Ishikawa (cell line): ENCODE data around the gene STON2.

Experiments
- CEBPB ChIP-seq: IDR thresholded peaks from 2 replicates; pipeline ENCODE4 v1.6.1; 2012
- CREB1 ChIP-seq: IDR thresholded peaks from 2 replicates; pipeline ENCODE4 v1.6.1; 2012; ENCODE audit warnings: low read depth
- EP300 ChIP-seq: IDR thresholded peaks from 2 replicates; pipeline ENCODE4 v1.6.1; 2012; ENCODE audit warnings: borderline replicate concordance
- FOXM1 ChIP-seq: IDR thresholded peaks from 2 replicates; pipeline ENCODE4 v1.6.1; 2012; ENCODE audit warnings: low read depth, borderline replicate concordance
- MAX ChIP-seq: IDR thresholded peaks from 2 replicates; pipeline ENCODE4 v1.6.1; 2012
- NFIC ChIP-seq: IDR thresholded peaks from 2 replicates; pipeline ENCODE4 v1.6.1; 2012
- RAD21 ChIP-seq: IDR thresholded peaks from 2 replicates; pipeline ENCODE4 v1.6.1; 2012; ENCODE audit warnings: low read depth
- REST ChIP-seq: IDR thresholded peaks from 2 replicates; pipeline ENCODE4 v1.6.1; 2012; ENCODE audit warnings: low read depth, mild to moderate bottlenecking
- TAF1 ChIP-seq: IDR thresholded peaks from 2 replicates; pipeline ENCODE4 v1.6.1; 2012; ENCODE audit warnings: low read depth, mild to moderate bottlenecking
- TCF12 ChIP-seq: IDR thresholded peaks from 2 replicates; pipeline ENCODE4 v1.6.1; 2012; ENCODE audit warnings: low read depth
- TEAD4 ChIP-seq: IDR thresholded peaks from 2 replicates; pipeline ENCODE4 v1.6.1; 2012
- USF1 ChIP-seq: IDR thresholded peaks from 2 replicates; pipeline ENCODE4 v1.6.1; 2012
- YY1 ChIP-seq: IDR thresholded peaks from 2 replicates; pipeline ENCODE4 v1.6.1; 2012; ENCODE audit warnings: low read depth
- ZBTB7A ChIP-seq: IDR thresholded peaks from 2 replicates; pipeline ENCODE4 v1.6.1; 2012; ENCODE audit warnings: low read depth

- no peak for TF ChIP-seq REST
- no peak for TF ChIP-seq RAD21
- TF ChIP-seq TCF12, result no peak
- no peak for TF ChIP-seq CEBPB
- no peak for TF ChIP-seq TAF1
- no peak for TF ChIP-seq MAX
- TF ChIP-seq FOXM1, result no peak
- no peak for TF ChIP-seq CREB1
- no peak for TF ChIP-seq EP300
- no peak for TF ChIP-seq YY1
- TF ChIP-seq USF1, result no peak
- TF ChIP-seq NFIC, result no peak
- TF ChIP-seq TEAD4, result no peak
- no peak for TF ChIP-seq ZBTB7A
These were observed 88.3 kb downstream of the STON2 start for GRCh38 chr14:81311778-81312177.
